GM19035 (cell line): ENCODE measurements around the gene RAP1A.

Experiments
- ATAC-seq: cut with Tn5 transposase; IDR thresholded peaks from one replicate; pipeline ENCODE4 v1.9.1; 2021; ENCODE audit not compliant: unreplicated experiment

Gene RAP1A

GRCh38 chr1:111707906-111708305 is 88.3 kb downstream of the RAP1A start:
- ATAC-seq, result no peak

GRCh38 chr1:111709986-111710385 is 90.4 kb downstream of the RAP1A start:
- no peak for ATAC-seq

- no peak for ATAC-seq
Measured at GRCh38 chr1:111716333-111716732, 96.7 kb downstream of the RAP1A start.

- no peak for ATAC-seq
Measured at GRCh38 chr1:111717450-111717849, 97.9 kb downstream of the RAP1A start.

GRCh38 chr1:111719135-111719534 is 99.5 kb downstream of the RAP1A start:
- no peak for ATAC-seq

- no peak for ATAC-seq
Measured at GRCh38 chr1:111719674-111720132, 100.1 kb downstream of the RAP1A start.

GRCh38 chr1:111720274-111720976 is 100.8 kb downstream of the RAP1A start:
- ATAC-seq, result no peak

- no peak for ATAC-seq
Measured at GRCh38 chr1:111720977-111721786, 101.6 kb downstream of the RAP1A start.

GRCh38 chr1:111723091-111723806 is 103.7 kb downstream of the RAP1A start:
- no peak for ATAC-seq

- no peak for ATAC-seq
Measured at GRCh38 chr1:111723871-111724270, 104.3 kb downstream of the RAP1A start.

- no peak for ATAC-seq
Measured at GRCh38 chr1:111725192-111725591, 105.6 kb downstream of the RAP1A start.

GRCh38 chr1:111727056-111727455 is 107.5 kb downstream of the RAP1A start:
- no peak for ATAC-seq

- no peak for ATAC-seq
Measured at GRCh38 chr1:111729271-111729921, 109.8 kb downstream of the RAP1A start.

- no peak for ATAC-seq
Measured at GRCh38 chr1:111729946-111730681, 110.5 kb downstream of the RAP1A start.

- no peak for ATAC-seq
Measured at GRCh38 chr1:111730706-111731105, 111.1 kb downstream of the RAP1A start.

- no peak for ATAC-seq
Measured at GRCh38 chr1:111731956-111732355, 112.4 kb downstream of the RAP1A start.

GRCh38 chr1:111732718-111733117 is 113.1 kb downstream of the RAP1A start:
- ATAC-seq, result no peak

- no peak for ATAC-seq
Measured at GRCh38 chr1:111733183-111733991, 113.8 kb downstream of the RAP1A start.

GRCh38 chr1:111733992-111734341 is 114.4 kb downstream of the RAP1A start:
- no peak for ATAC-seq

- no peak for ATAC-seq
Measured at GRCh38 chr1:111734426-111734825, 114.8 kb downstream of the RAP1A start.
